ENCODE results near the gene TBC1D21.

GRCh38 chr15:73850228-73850627 is 23.1 kb upstream of the TBC1D21 start:
- TF ChIP-seq EP300 (IDR thresholded peaks at IDR 0.05; ENCODE audit: low read length) (no peak), DNMT1 (IDR thresholded peaks at IDR 0.05) (no peak), TEAD2 (tag; IDR thresholded peaks at IDR 0.05) (no peak), CTCF (IDR thresholded peaks at IDR 0.05 in 2 of 3, conservative IDR thresholded peaks at IDR 0.05 in 1 of 3; ENCODE audit: insufficient read depth in 2 of 3, low read depth in 1 of 3, low read length in 3 of 3) (no peak), NKRF (IDR thresholded peaks at IDR 0.05; ENCODE audit: borderline replicate concordance) (no peak), CHD2 (IDR thresholded peaks at IDR 0.05; ENCODE audit: low read depth, low read length) (no peak), KDM4B (IDR thresholded peaks at IDR 0.05; ENCODE audit: borderline replicate concordance in 2 of 2, low read depth in 1 of 2) (no peak)

Data from K562 (cell line).